ENCODE measurements around the gene RFX3.

Gene RFX3

GRCh38 chr9:3342159-3342777, 183.5 kb downstream of the RFX3 start:
- Histone ChIP-seq H3K4me3 (ENCODE audit: low read length) (no peak overlapping the region), H2AFZ (ENCODE audit: low read length) (no peak overlapping the region), H3K36me3 (replicated peaks; ENCODE audit: insufficient read depth, low read length) (no peaks in the 10 kb centered on the region), H3K4me2 (ENCODE audit: low read depth, low read length) (no peak overlapping the region), H3K9ac (ENCODE audit: low read length) (no peak overlapping the region), H3K9me3 (replicated peaks; ENCODE audit: insufficient read depth, low read length) (no peaks in the 10 kb centered on the region), H3F3A (ENCODE audit: insufficient read depth, low read length) (no peaks in the 10 kb centered on the region), H4K20me1 (ENCODE audit: insufficient read depth, low read length) (no peaks in the 10 kb centered on the region), H3K9me2 (replicated peaks; ENCODE audit: insufficient read depth, low read length) (no peaks in the 10 kb centered on the region), H3K4me1 (ENCODE audit: low read length) (no peaks in the 10 kb centered on the region), H3K27me3 (replicated peaks; ENCODE audit: insufficient read depth, low read length) (no peaks in the 10 kb centered on the region), H3K79me2 (ENCODE audit: low read length) (no peaks in the 10 kb centered on the region), H3K27ac (ENCODE audit: low read length) (no peak overlapping the region)
- no peak for TF ChIP-seq EZH2phosphoT487 (IDR thresholded peaks at IDR 0.05; ENCODE audit: low read length)
- no peak for TF ChIP-seq EZH2 (optimal IDR thresholded peaks at IDR 0.05; ENCODE audit: low read depth, low read length)
- TF ChIP-seq CTCF (IDR thresholded peaks at IDR 0.05; ENCODE audit: low read length), result no peak
- no peak for DNase-seq

GRCh38 chr9:3337515-3338225, 188.1 kb downstream of the RFX3 start:
- no peak overlapping the region for H3K9ac ChIP-seq (ENCODE audit: low read length)
- H3K4me1 ChIP-seq (ENCODE audit: low read length), result no peaks in the 10 kb centered on the region
- H2AFZ ChIP-seq (ENCODE audit: low read length), result no peak overlapping the region
- no peak overlapping the region for H3K4me2 ChIP-seq (ENCODE audit: low read depth, low read length)
- no peak for TF ChIP-seq CTCF (IDR thresholded peaks at IDR 0.05; ENCODE audit: low read length)
- no peak for TF ChIP-seq EZH2 (optimal IDR thresholded peaks at IDR 0.05; ENCODE audit: low read depth, low read length)
- no peak for TF ChIP-seq EZH2phosphoT487 (IDR thresholded peaks at IDR 0.05; ENCODE audit: low read length)
- no peaks in the 10 kb centered on the region for H3F3A ChIP-seq (ENCODE audit: insufficient read depth, low read length)
- H3K9me3 ChIP-seq (replicated peaks; ENCODE audit: insufficient read depth, low read length), result no peaks in the 10 kb centered on the region
- no peaks in the 10 kb centered on the region for H4K20me1 ChIP-seq (ENCODE audit: insufficient read depth, low read length)
- DNase-seq, result no peak
- H3K9me2 ChIP-seq (replicated peaks; ENCODE audit: insufficient read depth, low read length), result no peaks in the 10 kb centered on the region
- no peak overlapping the region for H3K4me3 ChIP-seq (ENCODE audit: low read length)
- no peaks in the 10 kb centered on the region for H3K27me3 ChIP-seq (replicated peaks; ENCODE audit: insufficient read depth, low read length)
- no peaks in the 10 kb centered on the region for H3K36me3 ChIP-seq (replicated peaks; ENCODE audit: insufficient read depth, low read length)
- no peak overlapping the region for H3K27ac ChIP-seq (ENCODE audit: low read length)
- no peaks in the 10 kb centered on the region for H3K79me2 ChIP-seq (ENCODE audit: low read length)

- Histone ChIP-seq H3K27me3 (replicated peaks; ENCODE audit: insufficient read depth, low read length) (no peaks in the 10 kb centered on the region), H2AFZ (ENCODE audit: low read length) (no peak overlapping the region), H3K36me3 (replicated peaks; ENCODE audit: insufficient read depth, low read length) (no peaks in the 10 kb centered on the region), H3K4me1 (ENCODE audit: low read length) (no peaks in the 10 kb centered on the region), H3K9me3 (replicated peaks; ENCODE audit: insufficient read depth, low read length) (no peaks in the 10 kb centered on the region), H3K4me3 (ENCODE audit: low read length) (no peak overlapping the region), H3K79me2 (ENCODE audit: low read length) (no peaks in the 10 kb centered on the region), H3F3A (ENCODE audit: insufficient read depth, low read length) (no peaks in the 10 kb centered on the region), H3K9ac (ENCODE audit: low read length) (no peak overlapping the region), H4K20me1 (ENCODE audit: insufficient read depth, low read length) (no peaks in the 10 kb centered on the region), H3K4me2 (ENCODE audit: low read depth, low read length) (no peak overlapping the region), H3K9me2 (replicated peaks; ENCODE audit: insufficient read depth, low read length) (no peaks in the 10 kb centered on the region), H3K27ac (ENCODE audit: low read length) (no peak overlapping the region)
- DNase-seq, result no peak
- TF ChIP-seq EZH2 (optimal IDR thresholded peaks at IDR 0.05; ENCODE audit: low read depth, low read length) (no peak), CTCF (IDR thresholded peaks at IDR 0.05; ENCODE audit: low read length) (no peak), EZH2phosphoT487 (IDR thresholded peaks at IDR 0.05; ENCODE audit: low read length) (no peak)
Measured at GRCh38 chr9:3336951-3337350, 188.8 kb downstream of the RFX3 start.

All from MM.1S (cell line).